Right lobe of liver (tissue), 6 donors: ENCODE results near the gene TRMT10A. TPM values are rescaled to one million over a fixed set of nuclear protein-coding genes. Genes with fewer than 3 reads are reported as not detected.
A peak's percentile ranks its signal among the peaks of the same experiment; 100 is the strongest.

Source experiments
- ATAC-seq, 4 donors: fragments of 200-7000 bp; cut with Tn5 transposase; one replicate each; pipeline ENCODE4 v1.9.1; 2020; ENCODE audit warnings: mild to moderate bottlenecking in 4 of 4, moderate library complexity in 4 of 4
- DNase-seq, 3 donors: peaks; one replicate each; pipeline ENCODE4 v3.0.0-alpha.2; 2020
- H3K27ac ChIP-seq, 3 donors: fragments of 200-600 bp; one replicate each; pipeline ENCODE4 v1.8.0; 2022
- H3K27me3 ChIP-seq, 2 donors: fragments of 200-600 bp; one replicate each; pipeline ENCODE4 v1.8.0; 2022
- H3K36me3 ChIP-seq, 4 donors: fragments of 200-600 bp; sonication (generic) in 1 of 4; one replicate each; pipeline versions ENCODE4 v1.5.1 to v1.8.0; 2017 to 2022; ENCODE audit warnings: control low read depth in 1 of 4
- H3K4me1 ChIP-seq, 4 donors: fragments of 200-600 bp; sonication (generic) in 1 of 4; one replicate each; pipeline versions ENCODE4 v1.5.1 to v1.8.0; 2017 to 2022; ENCODE audit warnings: control low read depth in 1 of 4
- H3K4me3 ChIP-seq, 3 donors: fragments of 200-600 bp; one replicate each; pipeline ENCODE4 v1.8.0; 2022
- H3K9me3 ChIP-seq, 4 donors: fragments of 200-600 bp; sonication (generic) in 1 of 4; one replicate each; pipeline versions ENCODE4 v1.5.1 to v1.8.0; 2017 to 2022; ENCODE audit warnings: control low read depth in 1 of 4
- CTCF ChIP-seq, 4 donors: fragments of 200-600 bp in 3 of 4; fragments of 450-650 bp in 1 of 4; IDR thresholded peaks; one replicate each; pipeline versions ENCODE4 v1.5.1 to v1.8.0; 2016 to 2022; ENCODE audit warnings: antibody characterized with exemption in 4 of 4, mild to moderate bottlenecking in 2 of 4
- POLR2A ChIP-seq: fragments of 450-650 bp; IDR thresholded peaks from one replicate; pipeline ENCODE4 v1.6.1; 2017; ENCODE audit warnings: antibody characterized with exemption, mild to moderate bottlenecking
- WGBS: methylation state at CpG from one replicate; pipeline ENCODE4 v1.1.6; 2018; ENCODE audit warnings: low coverage, low lambda C conversion rate; ENCODE audit not compliant: insufficient coverage; ENCODE audit errors: missing lambda C conversion rate; 5-methylcytosine and 5-hydroxymethylcytosine counted together
- intact Hi-C, 2 donors: fragments of 100-400 bp; cut with DNase I; formaldehyde crosslinking; loops; one replicate each; pipeline versions ENCODE4 v1.11.2 to v1.14.1; 2022
- total RNA-seq, 6 experiments: library from RNA; depleted of rRNA in 2 of 6; stranded (reverse); fragments of >200 nt in 2 of 6; fragmentation: NEBNext Ultra II Directional in 3 of 6; extraction: Animal tissue kit (Norgen Biotek cat#: 25700) in 3 of 6; gene quantifications; one replicate each; pipeline versions ENCODE4 v1.1.0 to v1.2.4, GENCODE V29; 2016 to 2023
- donor health status: DM: no; HTN: yes; CAD: no.
- donor health status: DM: no; HTN: no; CAD: no.
- donor health status: DM: no; HTN: no; CAD: no.
- donor health status: DM: no; HTN: yes; CAD: no.
- donor health status: DM: no; HTN: yes; CAD: no.

The TRMT10A gene
- total RNA-seq, 6 experiments from 2014 or later: 3.5 to 6.5 (median 4.0) TPM

- Histone ChIP-seq H3K27ac (no peak overlapping the region), H3K4me1 (peaks cover 0 to 22% (median 7%) of the 10 kb centered on the region in 4 donors), H3K9me3 (no peaks in the 10 kb centered on the region), H3K27me3 (no peaks in the 10 kb centered on the region), H3K4me3 (no peak overlapping the region), H3K36me3 (peaks cover 0 to 21% (median 7%) of the 10 kb centered on the region in 4 donors)
- TF ChIP-seq POLR2A (no peak), CTCF (IDR thresholded peaks at IDR 0.05) (no peak)
- WGBS: 71% methylated on average over 2 of the region's 2 CpGs
- ATAC-seq (no peak), DNase-seq (no peak)
- intact Hi-C loops: no loop called here
These were observed 14.9 kb upstream of the TRMT10A start for GRCh38 chr4:99578714-99579113.

GRCh38 chr4:99574530-99575324, 10.9 kb upstream of the TRMT10A start, which contains the start of gene MTTP:
Gene MTTP (plus strand): TSS chr4:99574824. CDS start chr4:99574910, 86 bp downstream.
- intact Hi-C loops: no loop called here
- Histone ChIP-seq H3K27me3 (no peaks in the 10 kb centered on the region), H3K4me1 (peaks cover 0 to 32% (median 5%) of the 10 kb centered on the region in 4 donors), H3K4me3 (peak within 1 kb of the TSS; percentile 15 to 64 (median 58)), H3K9me3 (no peaks in the 10 kb centered on the region), H3K27ac (peak within 1 kb of the TSS; percentile 67 to 77 (median 75)), H3K36me3 (no peaks in the 10 kb centered on the region)
- ATAC-seq: peak; percentile 81 to 93 (median 86)
- TF ChIP-seq POLR2A (peak; percentile 82), CTCF (IDR thresholded peaks at IDR 0.05) (no peak)
- WGBS: 24% methylated on average over 3 of the region's 3 CpGs
- peak in 2 of 3 donors; percentile 58 to 79 for DNase-seq

GRCh38 chr4:99573735-99574368, 10.0 kb upstream of the TRMT10A start:
- no peaks in the 10 kb centered on the region for H3K27me3 ChIP-seq
- intact Hi-C loops: no loop called here
- ATAC-seq (peak; percentile 47 to 58 (median 50)), DNase-seq (no peak)
- peaks cover 0 to 29% (median 5%) of the 10 kb centered on the region in 4 donors for H3K4me1 ChIP-seq
- no peaks in the 10 kb centered on the region for H3K9me3 ChIP-seq
- 45% methylated on average over 1 of the region's 1 CpG for WGBS
- H3K4me3 ChIP-seq: peak overlapping the region in 2 of 3 donors; percentile 6 to 64
- TF ChIP-seq CTCF (IDR thresholded peaks at IDR 0.05) (no peak), POLR2A (no peak)
- H3K27ac ChIP-seq: peak overlapping the region; percentile 67 to 77 (median 75)
- H3K36me3 ChIP-seq: no peaks in the 10 kb centered on the region

GRCh38 chr4:99572527-99573240, 8.8 kb upstream of the TRMT10A start:
- peak overlapping the region; percentile 67 to 77 (median 75) for H3K27ac ChIP-seq
- no peaks in the 10 kb centered on the region for H3K27me3 ChIP-seq
- TF ChIP-seq CTCF (IDR thresholded peaks at IDR 0.05): no peak
- TF ChIP-seq POLR2A: peak; percentile 57
- 18% methylated on average over 6 of the region's 6 CpGs for WGBS
- no peaks in the 10 kb centered on the region for H3K9me3 ChIP-seq
- no peaks in the 10 kb centered on the region for H3K36me3 ChIP-seq
- H3K4me3 ChIP-seq: peak overlapping the region in 2 of 3 donors; percentile 6 to 22
- intact Hi-C loops: no loop called here
- H3K4me1 ChIP-seq: peaks cover 0 to 27% (median 5%) of the 10 kb centered on the region in 4 donors
- ATAC-seq: peak; percentile 63 to 75 (median 70)
- DNase-seq: peak in 1 of 3 donors; percentile 49
